Neutrophil (primary cell): Measurements from ENCODE around the gene CHST2.

Source experiments
- H3K27ac ChIP-seq: fragments of 200-600 bp; sonication (generic); 2 replicates; pipeline ENCODE4 v1.5.1; 2016; ENCODE audit warnings: mild to moderate bottlenecking, moderate library complexity
- H3K27me3 ChIP-seq: fragments of 200-600 bp; sonication (generic); 2 replicates; pipeline ENCODE4 v1.6.0; 2016; ENCODE audit warnings: mild to moderate bottlenecking
- H3K36me3 ChIP-seq: fragments of 200-600 bp; sonication (generic); 2 replicates; pipeline ENCODE4 v1.5.1; 2017
- H3K4me1 ChIP-seq, 2 experiments: fragments of 200-600 bp in 1 of 2; sonication (generic) in 1 of 2; 1 replicate in 1 of 2; 2 replicates in 1 of 2; pipeline versions ENCODE4 v1.5.1 to v1.6.1; 2013 to 2016; ENCODE audit warnings: low read depth in 1 of 2, low read length in 1 of 2, mild to moderate bottlenecking in 1 of 2, moderate library complexity in 1 of 2; ENCODE audit not compliant: control insufficient read depth in 1 of 2, insufficient read depth in 1 of 2
- H3K4me3 ChIP-seq, 2 experiments: fragments of 200-600 bp in 1 of 2; sonication (generic) in 1 of 2; 1 replicate in 1 of 2; 2 replicates in 1 of 2; pipeline ENCODE4 v1.5.1; 2013 to 2016; ENCODE audit warnings: low read depth in 1 of 2, low read length in 1 of 2, mild to moderate bottlenecking in 1 of 2, moderate library complexity in 1 of 2
- H3K9me3 ChIP-seq: fragments of 200-600 bp; sonication (generic); 2 replicates; pipeline ENCODE4 v1.5.1; 2016
- TF ChIP-seq, protein P1 (sequence below): fragments of 200-600 bp; sonication (generic); IDR thresholded peaks from 2 replicates; pipeline ENCODE4 v1.5.1; 2016; ENCODE audit warnings: antibody characterized with exemption

The CHST2 gene

GRCh38 chr3:143092191-143092590 is 27.4 kb upstream of the CHST2 start:
- no peaks in the 10 kb centered on the region for H3K36me3 ChIP-seq
- H3K9me3 ChIP-seq = no peaks in the 10 kb centered on the region
- H3K4me1 ChIP-seq = no peaks in the 10 kb centered on the region
- no peak overlapping the region for H3K27ac ChIP-seq
- TF ChIP-seq, protein P1, sequence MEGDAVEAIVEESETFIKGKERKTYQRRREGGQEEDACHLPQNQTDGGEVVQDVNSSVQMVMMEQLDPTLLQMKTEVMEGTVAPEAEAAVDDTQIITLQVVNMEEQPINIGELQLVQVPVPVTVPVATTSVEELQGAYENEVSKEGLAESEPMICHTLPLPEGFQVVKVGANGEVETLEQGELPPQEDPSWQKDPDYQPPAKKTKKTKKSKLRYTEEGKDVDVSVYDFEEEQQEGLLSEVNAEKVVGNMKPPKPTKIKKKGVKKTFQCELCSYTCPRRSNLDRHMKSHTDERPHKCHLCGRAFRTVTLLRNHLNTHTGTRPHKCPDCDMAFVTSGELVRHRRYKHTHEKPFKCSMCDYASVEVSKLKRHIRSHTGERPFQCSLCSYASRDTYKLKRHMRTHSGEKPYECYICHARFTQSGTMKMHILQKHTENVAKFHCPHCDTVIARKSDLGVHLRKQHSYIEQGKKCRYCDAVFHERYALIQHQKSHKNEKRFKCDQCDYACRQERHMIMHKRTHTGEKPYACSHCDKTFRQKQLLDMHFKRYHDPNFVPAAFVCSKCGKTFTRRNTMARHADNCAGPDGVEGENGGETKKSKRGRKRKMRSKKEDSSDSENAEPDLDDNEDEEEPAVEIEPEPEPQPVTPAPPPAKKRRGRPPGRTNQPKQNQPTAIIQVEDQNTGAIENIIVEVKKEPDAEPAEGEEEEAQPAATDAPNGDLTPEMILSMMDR = no peak
- H3K27me3 ChIP-seq = no peaks in the 10 kb centered on the region
- no peak overlapping the region for H3K4me3 ChIP-seq

- Histone ChIP-seq H3K27ac (no peak overlapping the region), H3K27me3 (peaks cover 3% of the 10 kb centered on the region), H3K4me1 (no peaks in the 10 kb centered on the region), H3K36me3 (no peaks in the 10 kb centered on the region), H3K4me3 (no peak overlapping the region), H3K9me3 (no peaks in the 10 kb centered on the region)
- TF ChIP-seq, protein P1 = no peak
Measured at GRCh38 chr3:143095813-143096212, 23.8 kb upstream of the CHST2 start.

DNA sequence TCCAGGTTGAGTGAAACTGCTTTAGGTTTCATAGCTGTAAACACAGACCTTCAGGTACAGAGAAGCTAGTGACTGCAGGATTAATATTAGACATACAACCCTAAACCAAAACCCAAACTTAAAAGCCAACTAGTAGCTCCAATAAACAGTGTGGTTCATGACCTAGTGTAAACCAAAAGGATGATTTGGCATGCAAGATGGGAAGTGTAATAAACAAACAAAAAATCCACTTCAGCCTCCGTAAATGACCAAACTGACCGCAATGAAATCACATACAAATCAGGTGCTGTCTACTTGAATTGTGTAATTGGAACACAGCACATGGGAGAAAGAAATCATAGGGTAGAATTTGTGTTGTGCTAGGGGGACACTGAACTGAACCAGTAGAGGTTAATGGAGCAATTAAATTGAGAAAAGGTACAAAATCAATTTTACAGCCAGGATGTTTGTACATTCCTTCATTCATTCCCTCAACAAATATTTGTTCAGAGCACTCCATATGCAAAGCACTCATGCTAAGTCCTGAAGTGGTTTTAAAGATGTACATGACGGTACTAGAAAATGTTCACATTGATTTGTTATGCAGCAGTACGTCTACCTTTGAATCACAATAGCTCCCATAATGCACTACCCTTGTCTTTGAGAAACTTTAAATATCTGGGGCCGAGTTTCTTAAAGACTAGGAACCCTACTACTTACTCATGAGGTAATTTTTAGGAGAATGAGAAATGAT is 21.4 kb upstream of the CHST2 start:
- peaks cover 3% of the 10 kb centered on the region for H3K27me3 ChIP-seq
- no peaks in the 10 kb centered on the region for H3K9me3 ChIP-seq
- no peak overlapping the region for H3K27ac ChIP-seq
- no peaks in the 10 kb centered on the region for H3K36me3 ChIP-seq
- TF ChIP-seq, protein P1 = no peak
- H3K4me1 ChIP-seq = no peaks in the 10 kb centered on the region
- H3K4me3 ChIP-seq = no peak overlapping the region

DNA sequence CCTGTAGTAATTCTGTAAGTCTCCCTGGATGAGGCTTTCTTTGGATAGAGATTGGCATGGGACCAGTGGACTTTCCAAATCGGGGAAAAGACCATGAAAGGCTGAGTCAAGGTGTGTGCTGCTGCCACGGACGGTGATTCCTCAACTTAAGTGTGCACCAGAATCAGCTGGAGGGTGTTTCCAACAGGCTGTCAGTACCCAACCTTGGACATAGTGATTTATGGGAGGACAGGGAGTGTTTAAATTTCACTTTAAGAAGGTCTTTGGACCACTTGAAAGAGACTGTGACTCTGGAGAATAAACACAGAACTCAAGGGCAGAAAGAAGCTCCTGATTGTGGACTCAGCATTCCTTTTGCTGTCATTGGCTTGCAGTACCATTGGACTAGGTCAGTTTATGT is 20.4 kb upstream of the CHST2 start:
- TF ChIP-seq, protein P1 = no peak
- H3K27me3 ChIP-seq = peaks cover 3% of the 10 kb centered on the region
- no peak overlapping the region for H3K4me3 ChIP-seq
- no peak overlapping the region for H3K27ac ChIP-seq
- no peaks in the 10 kb centered on the region for H3K36me3 ChIP-seq
- H3K4me1 ChIP-seq = no peaks in the 10 kb centered on the region
- peaks cover 9% of the 10 kb centered on the region for H3K9me3 ChIP-seq

- Histone ChIP-seq H3K27me3 (peaks cover 3% of the 10 kb centered on the region), H3K27ac (no peak overlapping the region), H3K4me3 (no peak overlapping the region), H3K9me3 (peaks cover 14% of the 10 kb centered on the region), H3K36me3 (no peaks in the 10 kb centered on the region), H3K4me1 (no peaks in the 10 kb centered on the region)
- TF ChIP-seq, protein P1 = no peak
Measured at GRCh38 chr3:143099690-143100089, 19.9 kb upstream of the CHST2 start.
